ENCODE measurements around the gene SHISA8. TPM values are rescaled to one million over a fixed set of nuclear protein-coding genes. Genes with fewer than 3 reads are reported as not detected.

Gene SHISA8
- not detected for total RNA-seq (2021; fragmentation: NEBNext Ultra II Directional; extraction: Animal tissue kit (Norgen Biotek cat#: 25700))
- long read RNA-seq = 0 reads

DNA sequence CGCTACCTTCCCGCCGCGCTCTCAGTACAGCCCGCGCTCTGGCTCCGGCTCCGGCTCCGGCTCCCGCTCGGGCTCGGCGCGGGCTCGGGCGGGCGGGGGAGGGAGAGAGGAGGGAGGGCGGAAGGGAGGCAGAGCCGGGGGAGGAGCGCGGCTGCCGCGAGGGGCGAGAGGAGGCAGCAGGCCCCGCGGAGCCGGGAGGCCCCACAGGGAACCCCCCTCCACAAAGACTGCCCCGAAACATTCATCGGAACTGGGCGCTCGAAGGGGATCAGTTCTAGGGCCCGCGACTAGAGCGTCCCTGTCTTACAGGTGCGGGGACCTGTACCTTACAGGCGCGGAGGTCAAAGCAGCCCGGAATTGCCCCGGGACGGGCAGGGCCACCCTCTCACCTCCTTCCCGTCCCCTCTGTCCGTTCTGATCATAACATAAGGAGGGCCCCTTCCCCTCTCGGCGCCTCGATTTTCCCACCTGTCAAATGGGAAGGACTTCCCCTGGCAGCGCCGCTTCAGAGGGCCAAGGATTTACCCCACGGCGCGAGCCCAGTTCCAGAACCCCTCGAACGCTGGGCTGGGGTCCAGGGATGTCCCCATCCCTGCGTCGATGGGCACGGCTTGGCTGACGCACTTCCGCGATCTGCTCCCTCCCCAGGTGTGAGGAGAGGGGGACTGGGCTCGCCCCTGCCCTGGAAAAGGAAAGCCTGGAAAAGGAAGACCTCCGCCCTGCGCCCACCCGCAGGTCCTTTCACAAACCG lies at the start of gene SHISA8:
TSS of gene SHISA8 (minus strand) at position 40 of the 751 bp plus-strand sequence. CDS start 407 bp downstream, outside the sequence.
- no peaks in the 10 kb centered on the region for H3K9me3 Mint-ChIP-seq
- TF ChIP-seq, protein P1, sequence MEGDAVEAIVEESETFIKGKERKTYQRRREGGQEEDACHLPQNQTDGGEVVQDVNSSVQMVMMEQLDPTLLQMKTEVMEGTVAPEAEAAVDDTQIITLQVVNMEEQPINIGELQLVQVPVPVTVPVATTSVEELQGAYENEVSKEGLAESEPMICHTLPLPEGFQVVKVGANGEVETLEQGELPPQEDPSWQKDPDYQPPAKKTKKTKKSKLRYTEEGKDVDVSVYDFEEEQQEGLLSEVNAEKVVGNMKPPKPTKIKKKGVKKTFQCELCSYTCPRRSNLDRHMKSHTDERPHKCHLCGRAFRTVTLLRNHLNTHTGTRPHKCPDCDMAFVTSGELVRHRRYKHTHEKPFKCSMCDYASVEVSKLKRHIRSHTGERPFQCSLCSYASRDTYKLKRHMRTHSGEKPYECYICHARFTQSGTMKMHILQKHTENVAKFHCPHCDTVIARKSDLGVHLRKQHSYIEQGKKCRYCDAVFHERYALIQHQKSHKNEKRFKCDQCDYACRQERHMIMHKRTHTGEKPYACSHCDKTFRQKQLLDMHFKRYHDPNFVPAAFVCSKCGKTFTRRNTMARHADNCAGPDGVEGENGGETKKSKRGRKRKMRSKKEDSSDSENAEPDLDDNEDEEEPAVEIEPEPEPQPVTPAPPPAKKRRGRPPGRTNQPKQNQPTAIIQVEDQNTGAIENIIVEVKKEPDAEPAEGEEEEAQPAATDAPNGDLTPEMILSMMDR (IDR thresholded peaks at IDR 0.05) = no peak
- H3K27ac Mint-ChIP-seq = no peak within 1 kb of the TSS
- no peak for DNase-seq
- H3K4me1 Mint-ChIP-seq (ENCODE audit: low read depth) = peaks cover 5% of the 10 kb centered on the region; the same call in 1 of the 2 replicates
- H3K4me3 Mint-ChIP-seq = no peak within 1 kb of the TSS
- H3K36me3 Mint-ChIP-seq (ENCODE audit: low read depth) = no peaks in the 10 kb centered on the region
- peaks cover 39% of the 10 kb centered on the region for H3K27me3 Mint-ChIP-seq (ENCODE audit: insufficient read depth)

GRCh38 chr22:41964112-41964491 lies 49.2 kb upstream of the SHISA8 start:
- Mint-ChIP-seq H3K27me3 (ENCODE audit: insufficient read depth) (peaks cover 2% of the 10 kb centered on the region), H3K36me3 (ENCODE audit: low read depth) (no peaks in the 10 kb centered on the region), H3K4me3 (no peak overlapping the region), H3K9me3 (no peaks in the 10 kb centered on the region), H3K4me1 (ENCODE audit: low read depth) (peaks cover 10% of the 10 kb centered on the region), H3K27ac (no peak overlapping the region)
- DNase-seq = no peak
- TF ChIP-seq, protein P1 (IDR thresholded peaks at IDR 0.05) = no peak

DNA sequence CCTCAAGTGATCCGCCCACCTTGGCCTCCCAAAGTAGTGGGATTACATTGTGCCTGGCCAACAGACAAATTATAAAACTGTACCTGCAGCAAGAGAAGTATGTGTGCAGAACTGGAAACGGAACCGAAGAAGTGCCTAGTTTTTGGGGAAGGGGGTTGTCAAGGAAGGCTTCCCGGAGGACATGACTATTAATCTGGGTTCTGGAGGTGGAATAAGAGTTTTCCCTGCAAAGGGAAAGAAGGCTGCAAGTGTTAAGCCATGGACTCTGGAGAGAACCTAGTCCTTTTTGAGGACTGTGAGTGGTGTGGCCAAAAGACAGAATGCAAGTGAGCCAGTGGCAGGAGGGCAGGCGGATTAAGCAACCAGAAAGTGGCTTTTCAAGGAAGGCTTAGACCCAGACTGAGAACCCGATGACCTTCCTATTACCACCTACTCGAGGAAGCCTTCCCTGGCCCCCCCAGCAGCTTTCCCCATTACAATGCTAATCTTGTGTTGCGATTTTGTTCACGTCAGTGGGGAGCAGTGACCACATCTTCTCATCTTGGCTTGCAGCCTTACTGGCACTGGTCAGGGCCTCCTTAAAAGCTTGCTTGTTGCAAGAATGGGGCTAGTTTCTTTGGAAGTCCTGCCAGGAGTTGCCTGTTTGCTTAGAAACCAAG lies 48.7 kb upstream of the SHISA8 start:
- no peaks in the 10 kb centered on the region for H3K9me3 Mint-ChIP-seq
- TF ChIP-seq, protein P1 (IDR thresholded peaks at IDR 0.05) = no peak
- H3K27me3 Mint-ChIP-seq (ENCODE audit: insufficient read depth) = peaks cover 2% of the 10 kb centered on the region
- no peak overlapping the region for H3K4me3 Mint-ChIP-seq
- no peak for DNase-seq
- H3K4me1 Mint-ChIP-seq (ENCODE audit: low read depth) = peaks cover 10% of the 10 kb centered on the region
- H3K36me3 Mint-ChIP-seq (ENCODE audit: low read depth) = no peaks in the 10 kb centered on the region
- H3K27ac Mint-ChIP-seq = no peak overlapping the region

GRCh38 chr22:41957941-41958556 lies 43.2 kb upstream of the SHISA8 start:
- Mint-ChIP-seq H3K4me3 (no peak overlapping the region), H3K27me3 (ENCODE audit: insufficient read depth) (peaks cover 5% of the 10 kb centered on the region), H3K36me3 (ENCODE audit: low read depth) (no peaks in the 10 kb centered on the region), H3K27ac (no peak overlapping the region), H3K9me3 (no peaks in the 10 kb centered on the region), H3K4me1 (ENCODE audit: low read depth) (peaks cover 5% of the 10 kb centered on the region)
- TF ChIP-seq, protein P1 (IDR thresholded peaks at IDR 0.05) = no peak; the same call in none of the 2 replicates
- DNase-seq = no peak

- Mint-ChIP-seq H3K4me1 (ENCODE audit: low read depth) (peaks cover 5% of the 10 kb centered on the region), H3K27ac (no peak overlapping the region)
Measured at GRCh38 chr22:41952713-41953112, 37.8 kb upstream of the SHISA8 start.

More at GRCh38 chr22:41952713-41953112, 37.8 kb upstream of the SHISA8 start:
- Mint-ChIP-seq H3K9me3 (no peaks in the 10 kb centered on the region), H3K27me3 (ENCODE audit: insufficient read depth) (peaks cover 4% of the 10 kb centered on the region), H3K36me3 (ENCODE audit: low read depth) (no peaks in the 10 kb centered on the region), H3K4me3 (no peak overlapping the region)
- no peak for DNase-seq
- TF ChIP-seq, protein P1 (IDR thresholded peaks at IDR 0.05) = no peak
